ENCODE measurements around the gene ZNF385D. TPM values are rescaled to one million over a fixed set of nuclear protein-coding genes. Genes with fewer than 3 reads are reported as not detected.

ZNF385D gene
- polyA plus RNA-seq, 1 of the 3 experiments (the other 2 are of a cell fraction): 1.8 TPM

GRCh38 chr3:21533002-21533401, 218.0 kb downstream of the ZNF385D start (continued):
- TF ChIP-seq REST (IDR thresholded peaks at IDR 0.05; ENCODE audit: low read depth, low read length): no peak
- TF ChIP-seq MEF2A (IDR thresholded peaks at IDR 0.05; ENCODE audit: borderline replicate concordance, low read depth): no peak
- TF ChIP-seq RCOR1 (IDR thresholded peaks at IDR 0.05; ENCODE audit: low read length): no peak
- TF ChIP-seq FOXJ3 (CRISPR knock-in tag; IDR thresholded peaks at IDR 0.05): no peak

- H3K79me2 ChIP-seq (ENCODE audit: insufficient read depth): no peaks in the 10 kb centered on the region
- H3K4me3 ChIP-seq (ENCODE audit: low read depth in 2 of 2, low read length in 1 of 2): no peak overlapping the region
- POLR2A ChIA-PET: no interaction called here
- H2AFZ ChIP-seq (ENCODE audit: low read depth): no peak overlapping the region
- no peaks in the 10 kb centered on the region for H3F3A ChIP-seq (replicated peaks; ENCODE audit: insufficient read depth)
- H3K4me1 ChIP-seq (ENCODE audit: control insufficient read depth in 1 of 2, insufficient read depth in 2 of 2, low read depth in 1 of 2, low read length in 1 of 2): no peaks in the 10 kb centered on the region; a peak in 1 of 4 replicates
- CTCF ChIA-PET: interaction anchor here (0.8 to 0.9 kb wide), 2 partner anchors 11 to 363 kb away, joined by 3 read pairs; no protein-coding TSS in a partner anchor
- TF ChIP-seq IRF3 (IDR thresholded peaks at IDR 0.05; ENCODE audit: low read depth, low read length): no peak
- H3K4me2 ChIP-seq: no peak overlapping the region
- no peaks in the 10 kb centered on the region for H3K9me2 ChIP-seq
- H3K9me3 ChIP-seq: no peaks in the 10 kb centered on the region
- no peak for DNase-seq
- no peaks in the 10 kb centered on the region for H3K36me3 ChIP-seq (replicated peaks in 1 of 2; ENCODE audit: control insufficient read depth in 1 of 2, insufficient read depth in 2 of 2, low read length in 1 of 2)
- H4K20me1 ChIP-seq (ENCODE audit: insufficient read depth): no peaks in the 10 kb centered on the region
- H3K27me3 ChIP-seq (ENCODE audit: insufficient read depth): no peaks in the 10 kb centered on the region
- no peak overlapping the region for H3K9ac ChIP-seq
- WGBS (ENCODE audit: low lambda C conversion rate): 49% methylated on average over 3 of the region's 3 CpGs
- H3K27ac ChIP-seq (ENCODE audit: low read depth in 2 of 2, low read length in 1 of 2): no peak overlapping the region
These were observed 219.1 kb downstream of the ZNF385D start for GRCh38 chr3:21531909-21532308.

- no peak for DNase-seq
- Histone ChIP-seq H3K4me1 (ENCODE audit: control insufficient read depth in 1 of 2, insufficient read depth in 2 of 2, low read depth in 1 of 2, low read length in 1 of 2) (peaks cover 0 to 8% of the 10 kb centered on the region in 2 experiments; a peak in 2 of 4 replicates), H3K4me2 (no peak overlapping the region), H3K79me2 (ENCODE audit: insufficient read depth) (no peaks in the 10 kb centered on the region), H4K20me1 (ENCODE audit: insufficient read depth) (no peaks in the 10 kb centered on the region), H3K9ac (no peak overlapping the region), H3K9me2 (no peaks in the 10 kb centered on the region), H3K36me3 (replicated peaks in 1 of 2; ENCODE audit: control insufficient read depth in 1 of 2, insufficient read depth in 2 of 2, low read length in 1 of 2) (no peaks in the 10 kb centered on the region), H3K4me3 (ENCODE audit: low read depth in 2 of 2, low read length in 1 of 2) (no peak overlapping the region), H3K9me3 (no peaks in the 10 kb centered on the region), H3K27me3 (ENCODE audit: insufficient read depth) (no peaks in the 10 kb centered on the region), H3F3A (replicated peaks; ENCODE audit: insufficient read depth) (no peaks in the 10 kb centered on the region), H2AFZ (ENCODE audit: low read depth) (no peak overlapping the region), H3K27ac (ENCODE audit: low read depth in 2 of 2, low read length in 1 of 2) (no peak overlapping the region; a peak in 1 of 4 replicates)
- ChIA-PET CTCF (no interaction called here), POLR2A (no interaction called here)
- 79% methylated on average over 2 of the region's 2 CpGs for WGBS (ENCODE audit: low lambda C conversion rate)
- no peak for TF ChIP-seq TCF12 (IDR thresholded peaks at IDR 0.05)
- TF ChIP-seq FOXJ3 (CRISPR knock-in tag; IDR thresholded peaks at IDR 0.05): no peak
- no peak for TF ChIP-seq REST (IDR thresholded peaks at IDR 0.05; ENCODE audit: low read depth, low read length)
- no peak for TF ChIP-seq RFX5 (IDR thresholded peaks at IDR 0.05; ENCODE audit: low read length)
- no peak for TF ChIP-seq POLR2AphosphoS5 (IDR thresholded peaks at IDR 0.05; ENCODE audit: low read depth, low read length)
- no peak for TF ChIP-seq CTCF (IDR thresholded peaks at IDR 0.05)
- TF ChIP-seq RXRA (IDR thresholded peaks at IDR 0.05; ENCODE audit: borderline replicate concordance, low read depth): no peak
- no peak for TF ChIP-seq SMC3 (IDR thresholded peaks at IDR 0.05; ENCODE audit: low read depth, low read length)
- TF ChIP-seq GATA2 (CRISPR knock-in tag; IDR thresholded peaks at IDR 0.05): no peak
- no peak for TF ChIP-seq NRF1 (IDR thresholded peaks at IDR 0.05; ENCODE audit: low read depth, low read length)
- TF ChIP-seq EZH2phosphoT487 (IDR thresholded peaks at IDR 0.05; ENCODE audit: borderline replicate concordance, low read depth): no peak
- no peak for TF ChIP-seq RCOR1 (IDR thresholded peaks at IDR 0.05; ENCODE audit: low read length)
These were observed 222.6 kb downstream of the ZNF385D start for GRCh38 chr3:21528291-21528995.

All from SK-N-SH (cell line).